AG09319 (cell line): ENCODE data around the gene CAMTA1.

Experiments
- DNase-seq: peaks from one replicate; pipeline ENCODE4 v3.0.0-alpha.2; 2010; ENCODE audit warnings: low read depth; ENCODE audit errors: extremely low read depth
- TF ChIP-seq, protein P1 (sequence below): IDR thresholded peaks from 2 replicates; pipeline ENCODE4 v1.5.1; 2011; ENCODE audit warnings: low read depth, mild to moderate bottlenecking, inconsistent platforms, low read length, moderate library complexity

The CAMTA1 gene

DNA sequence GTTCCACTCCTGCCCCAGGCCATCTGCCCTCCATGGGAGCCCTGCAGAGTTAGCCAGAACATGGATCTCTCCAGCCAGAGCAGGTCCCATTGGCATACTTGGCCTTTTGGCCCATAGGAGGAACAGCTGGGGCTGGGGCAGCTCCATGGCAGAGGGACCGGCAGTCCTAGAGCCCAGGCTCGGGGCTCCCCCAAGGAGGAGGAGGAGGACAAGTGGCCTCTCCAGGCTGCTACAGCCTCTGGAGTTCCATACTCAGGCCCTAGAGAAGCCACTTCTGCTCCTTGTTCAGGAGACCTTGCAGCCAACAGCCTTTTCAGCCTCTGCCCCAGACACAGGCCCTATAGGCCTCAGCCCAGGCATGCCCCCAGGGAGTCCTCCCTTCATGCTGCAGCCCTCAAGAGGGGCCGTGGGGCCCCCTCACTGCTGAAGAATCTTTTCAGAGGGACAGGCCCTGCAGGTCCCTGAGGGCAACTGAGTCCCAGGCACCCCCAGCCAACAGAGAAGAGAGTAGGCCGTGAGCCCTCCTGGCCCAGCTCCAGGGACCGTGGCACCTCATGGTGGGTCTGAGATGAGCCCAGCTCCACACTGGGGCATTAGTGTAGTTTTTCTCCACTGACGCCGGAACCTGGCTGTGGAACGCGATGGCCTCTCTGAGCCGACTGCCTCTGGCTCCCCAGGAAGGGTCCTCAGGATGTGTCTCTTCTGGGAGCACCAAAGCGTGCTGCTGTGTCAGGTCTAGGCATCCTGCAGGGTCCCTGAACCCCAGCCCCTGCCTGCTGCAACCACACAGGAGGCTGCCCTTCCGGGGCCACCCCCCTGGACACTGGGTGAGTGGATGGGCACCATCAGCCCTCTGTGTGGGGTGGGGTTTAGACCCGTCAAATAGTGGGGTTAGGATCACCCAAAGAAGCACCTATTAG is 688.2 kb downstream of the CAMTA1 start:
- TF ChIP-seq, protein P1, sequence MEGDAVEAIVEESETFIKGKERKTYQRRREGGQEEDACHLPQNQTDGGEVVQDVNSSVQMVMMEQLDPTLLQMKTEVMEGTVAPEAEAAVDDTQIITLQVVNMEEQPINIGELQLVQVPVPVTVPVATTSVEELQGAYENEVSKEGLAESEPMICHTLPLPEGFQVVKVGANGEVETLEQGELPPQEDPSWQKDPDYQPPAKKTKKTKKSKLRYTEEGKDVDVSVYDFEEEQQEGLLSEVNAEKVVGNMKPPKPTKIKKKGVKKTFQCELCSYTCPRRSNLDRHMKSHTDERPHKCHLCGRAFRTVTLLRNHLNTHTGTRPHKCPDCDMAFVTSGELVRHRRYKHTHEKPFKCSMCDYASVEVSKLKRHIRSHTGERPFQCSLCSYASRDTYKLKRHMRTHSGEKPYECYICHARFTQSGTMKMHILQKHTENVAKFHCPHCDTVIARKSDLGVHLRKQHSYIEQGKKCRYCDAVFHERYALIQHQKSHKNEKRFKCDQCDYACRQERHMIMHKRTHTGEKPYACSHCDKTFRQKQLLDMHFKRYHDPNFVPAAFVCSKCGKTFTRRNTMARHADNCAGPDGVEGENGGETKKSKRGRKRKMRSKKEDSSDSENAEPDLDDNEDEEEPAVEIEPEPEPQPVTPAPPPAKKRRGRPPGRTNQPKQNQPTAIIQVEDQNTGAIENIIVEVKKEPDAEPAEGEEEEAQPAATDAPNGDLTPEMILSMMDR: no peak
- DNase-seq: no peak

DNA sequence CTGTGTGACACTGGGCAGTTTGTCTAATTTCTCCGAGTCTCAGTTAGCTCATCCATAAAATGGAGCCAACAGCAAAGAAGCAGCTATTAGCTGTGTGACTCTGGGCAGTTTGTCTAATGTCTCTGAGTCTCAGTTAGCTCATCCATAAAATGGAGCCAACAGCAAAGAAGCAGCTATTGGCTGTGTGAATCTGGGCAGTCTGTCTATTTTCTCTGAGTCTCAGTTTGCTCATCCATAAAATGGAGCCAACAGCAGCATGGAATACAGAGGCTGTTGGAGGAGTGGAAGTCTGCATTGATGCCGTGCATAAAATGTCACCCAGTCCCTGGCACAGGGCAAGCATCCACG is 688.9 kb downstream of the CAMTA1 start:
- no peak for DNase-seq

DNA sequence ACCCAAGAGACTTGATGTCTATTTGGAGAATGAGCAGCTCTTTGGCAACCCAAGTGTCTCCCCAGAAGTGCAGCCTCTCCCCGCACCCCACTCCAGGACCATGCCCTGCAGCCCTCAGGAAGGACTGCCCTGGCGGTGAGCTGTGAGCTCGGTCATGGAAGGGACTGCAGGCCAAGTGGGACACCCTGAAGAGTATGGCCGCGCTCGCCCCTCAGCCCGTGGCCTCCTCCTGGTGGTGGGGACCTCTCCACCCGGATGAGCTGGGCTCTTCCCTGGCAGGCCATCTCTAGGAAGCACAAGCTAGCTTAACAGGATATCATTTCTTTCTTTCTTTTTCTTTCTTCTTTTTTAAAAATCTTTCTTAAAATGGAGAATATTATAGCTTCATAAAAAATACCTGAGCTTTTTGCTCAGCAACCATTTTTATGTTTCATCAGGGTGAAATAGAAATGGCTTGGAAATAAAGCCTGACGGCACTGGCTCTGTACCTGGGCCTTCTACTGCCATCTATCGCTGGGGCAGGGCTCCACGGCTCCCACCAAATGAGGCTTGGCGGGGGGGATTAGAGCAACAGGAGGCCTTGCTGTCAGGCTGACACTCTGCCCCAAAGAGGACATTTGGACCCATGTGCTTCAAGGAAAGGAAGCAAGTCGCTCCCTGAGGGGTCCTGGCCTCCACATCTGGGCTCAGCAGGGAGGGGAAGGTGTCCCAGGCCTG is 689.7 kb downstream of the CAMTA1 start:
- TF ChIP-seq, protein P1: no peak

More for the DNA sequence above, 688.9 kb downstream of the CAMTA1 start:
- TF ChIP-seq, protein P1: no peak

DNA sequence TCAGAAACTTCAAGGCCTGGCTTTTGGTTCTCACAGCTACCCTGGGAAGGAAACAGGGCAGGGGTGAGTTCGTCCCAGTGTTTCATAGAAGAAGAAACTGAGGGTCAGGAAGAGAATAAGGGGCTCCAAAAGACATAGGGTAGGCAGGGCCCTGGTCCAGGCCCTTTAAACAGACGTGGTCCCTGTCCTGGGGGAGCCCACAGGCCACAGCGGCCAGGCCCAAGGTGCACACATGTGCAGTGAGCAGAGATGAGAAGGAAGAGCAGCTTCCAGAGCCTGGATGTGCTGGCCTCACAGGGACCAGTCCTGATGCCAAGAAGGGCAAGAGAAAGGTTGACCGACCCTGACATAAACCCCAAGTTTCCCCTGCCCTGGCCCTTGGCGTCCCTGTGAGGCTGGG is 690.4 kb downstream of the CAMTA1 start:
- TF ChIP-seq, protein P1: no peak
- DNase-seq: no peak

More for the DNA sequence above, 689.7 kb downstream of the CAMTA1 start:
- DNase-seq: no peak

DNA sequence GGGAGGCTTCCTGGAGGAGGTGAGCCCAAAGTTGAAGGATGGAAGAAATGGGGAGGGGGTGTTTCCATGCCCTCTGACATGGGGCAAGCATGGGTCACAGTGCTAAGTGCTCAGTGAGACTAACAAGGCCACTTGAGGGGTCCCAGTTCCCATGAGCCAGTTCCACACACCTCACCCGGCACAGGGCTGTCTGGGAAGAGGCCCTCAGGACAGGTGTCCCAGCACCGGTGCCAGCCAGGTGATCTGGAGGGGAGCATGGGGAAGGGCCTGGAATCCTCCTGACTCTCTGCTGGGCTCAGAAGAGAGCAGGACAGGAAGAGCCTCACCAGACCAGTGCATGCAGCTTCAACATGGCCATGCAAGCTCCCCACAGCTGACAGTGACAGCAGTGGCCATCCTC is 691.1 kb downstream of the CAMTA1 start:
- no peak for DNase-seq
- TF ChIP-seq, protein P1: no peak

DNA sequence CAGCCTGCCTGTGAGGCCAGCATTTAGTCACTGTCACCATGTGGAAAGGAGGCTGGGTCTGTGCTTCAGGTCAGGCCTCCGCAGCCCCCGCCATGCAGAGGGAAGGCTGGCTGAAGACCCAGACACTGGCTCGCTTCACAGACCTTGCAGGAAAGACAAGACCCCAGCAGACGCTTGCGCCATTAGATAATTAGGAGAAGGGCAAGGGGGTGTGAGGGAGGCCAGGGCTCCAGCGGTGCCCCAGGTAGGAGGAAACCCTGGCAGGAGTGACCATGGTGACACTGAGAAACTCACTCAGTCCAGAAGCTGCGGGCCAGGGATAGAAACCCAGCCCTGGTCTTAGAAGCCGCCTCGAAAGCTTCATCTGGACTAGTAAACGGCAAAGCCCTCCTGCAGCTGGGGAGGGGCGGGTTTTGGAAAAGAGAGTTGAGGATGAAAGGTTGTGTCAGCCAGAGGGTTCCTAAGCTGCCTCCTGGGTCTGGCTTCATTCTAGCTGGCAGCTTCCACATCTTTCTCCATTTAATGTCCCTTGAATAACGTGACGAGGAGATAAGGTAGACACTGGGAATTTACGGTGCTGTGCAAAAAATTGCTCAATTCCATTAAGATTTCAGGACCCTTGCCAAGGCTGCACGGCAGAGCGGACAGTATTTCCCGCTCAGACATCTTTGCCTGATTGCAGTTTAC is 691.8 kb downstream of the CAMTA1 start:
- TF ChIP-seq, protein P1: no peak
- DNase-seq: no peak
